GM21825 (cell line): ENCODE results near the gene NIPBL.
"Not testable (repeated sequence)": the region's sequence is repeated elsewhere in the genome, so short reads cannot be mapped to it uniquely, and the experiment has no call there.

Source experiments
- ATAC-seq: cut with Tn5 transposase; IDR thresholded peaks from one replicate; pipeline ENCODE4 v1.9.1; 2021; ENCODE audit warnings: mild to moderate bottlenecking, moderate library complexity; ENCODE audit not compliant: unreplicated experiment

Gene NIPBL

DNA sequence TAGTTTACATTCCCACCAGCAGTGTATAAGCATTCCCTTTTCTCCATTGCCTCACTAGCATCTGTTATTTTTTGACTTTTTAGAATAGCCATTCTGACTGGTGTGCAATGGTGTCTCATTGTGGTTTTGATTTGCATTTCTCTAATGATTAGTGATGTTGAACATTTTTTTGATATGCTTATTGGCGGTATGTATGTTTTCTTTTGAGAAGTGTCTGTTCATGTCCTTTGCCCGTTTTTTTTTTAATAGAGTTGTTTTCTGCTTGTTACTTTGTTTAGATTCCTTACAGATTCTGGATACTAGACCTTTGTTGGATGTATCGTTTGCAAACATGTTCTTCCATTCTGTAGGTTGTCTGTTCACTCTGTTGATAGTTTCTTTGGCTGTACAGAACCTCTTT is 25.3 kb downstream of the NIPBL start:
- ATAC-seq = no peak

- ATAC-seq = no peak
Measured at GRCh38 chr5:36902353-36902752, 25.8 kb downstream of the NIPBL start.

DNA sequence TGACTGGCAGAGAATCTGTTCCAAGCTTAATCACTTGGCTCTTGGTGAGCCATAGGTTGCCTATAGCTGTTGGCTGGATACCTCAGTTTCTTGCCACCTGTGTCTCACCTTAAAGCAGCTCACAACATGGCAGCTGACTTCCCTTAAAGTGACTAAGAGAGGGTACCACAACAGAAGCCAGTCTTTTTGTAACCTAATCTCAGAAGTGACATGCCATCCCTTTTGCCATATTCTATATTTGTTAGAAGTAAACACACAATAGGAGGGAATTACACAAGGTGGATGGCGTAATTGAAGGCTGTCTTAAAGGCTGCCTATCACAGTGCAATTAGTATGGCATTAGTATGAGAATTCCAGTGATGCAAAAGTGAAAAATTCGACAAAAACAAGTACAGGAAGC is 28.1 kb downstream of the NIPBL start:
- no peak for ATAC-seq

DNA sequence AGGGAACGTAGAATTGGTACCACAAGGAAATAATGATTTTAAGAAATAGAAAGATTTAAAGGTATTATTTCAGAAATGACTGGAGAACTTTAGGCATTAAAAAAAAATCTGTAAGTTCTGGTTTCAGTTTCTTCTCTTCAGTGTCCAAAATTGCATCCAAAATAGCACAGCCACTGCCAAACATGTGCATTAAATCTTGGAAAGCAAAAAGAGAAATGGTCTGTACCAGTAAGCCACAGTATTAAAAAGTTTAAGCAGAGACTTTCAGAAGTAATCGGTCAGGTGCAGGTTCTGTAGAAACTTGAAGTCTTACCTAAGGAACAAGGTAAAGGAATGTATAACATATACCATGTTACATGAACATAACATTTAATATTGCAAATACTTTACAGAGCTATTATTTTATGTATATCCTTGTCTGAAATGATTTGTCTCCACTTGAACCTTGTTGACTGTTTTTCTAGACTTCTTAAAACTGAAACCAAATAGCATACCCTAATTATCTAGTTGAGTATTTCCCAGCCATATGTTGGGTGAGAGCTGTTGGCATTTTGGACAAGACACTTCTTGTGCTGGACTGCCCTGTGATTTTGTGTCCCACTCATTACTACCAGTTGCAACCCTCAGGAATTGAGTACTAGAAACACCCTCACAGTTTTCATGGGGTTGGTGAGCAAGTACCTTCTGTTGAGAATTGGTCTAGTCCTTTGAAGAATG is 32.1 kb downstream of the NIPBL start:
- ATAC-seq = no peak

DNA sequence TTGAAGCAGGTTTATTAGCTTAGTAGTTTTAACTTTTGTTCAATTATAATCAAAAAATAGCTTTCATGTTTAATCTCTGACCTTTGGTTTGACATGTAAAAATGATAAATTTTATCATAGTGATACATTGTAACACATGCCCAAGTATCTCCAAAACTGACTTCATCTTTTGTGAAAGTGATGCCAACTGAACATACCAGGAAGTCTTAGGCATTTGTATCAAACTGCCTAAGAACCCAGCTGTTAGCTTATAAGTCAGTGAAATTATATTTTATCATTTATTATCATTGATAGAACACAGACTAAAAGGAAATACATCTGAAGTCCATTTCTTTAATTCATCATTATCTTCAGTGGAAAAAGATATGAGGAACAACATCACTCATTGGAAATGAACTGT is 39.1 kb downstream of the NIPBL start:
- no peak for ATAC-seq

GRCh38 chr5:36916614-36917013 is 40.0 kb downstream of the NIPBL start:
- not testable (repeated sequence) for ATAC-seq

DNA sequence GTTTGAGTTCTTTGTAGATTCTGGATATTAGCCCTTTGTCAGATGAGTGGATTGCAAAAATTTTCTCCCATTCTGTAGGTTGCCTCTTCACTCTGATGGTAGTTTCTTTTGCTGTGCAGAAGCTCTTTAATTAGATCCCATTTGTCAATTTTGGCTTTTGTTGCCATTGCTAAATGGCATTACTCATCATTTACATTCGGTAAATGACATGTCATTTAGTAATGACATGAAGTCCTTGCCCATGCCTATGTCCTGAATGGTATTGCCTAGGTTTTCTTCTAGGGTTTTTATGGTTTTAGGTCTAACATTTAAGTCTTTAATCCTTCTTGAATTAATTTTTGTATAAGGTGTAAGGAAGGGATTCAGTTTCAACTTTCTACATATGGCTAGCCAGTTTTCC is 40.8 kb downstream of the NIPBL start:
- not testable (repeated sequence) for ATAC-seq

DNA sequence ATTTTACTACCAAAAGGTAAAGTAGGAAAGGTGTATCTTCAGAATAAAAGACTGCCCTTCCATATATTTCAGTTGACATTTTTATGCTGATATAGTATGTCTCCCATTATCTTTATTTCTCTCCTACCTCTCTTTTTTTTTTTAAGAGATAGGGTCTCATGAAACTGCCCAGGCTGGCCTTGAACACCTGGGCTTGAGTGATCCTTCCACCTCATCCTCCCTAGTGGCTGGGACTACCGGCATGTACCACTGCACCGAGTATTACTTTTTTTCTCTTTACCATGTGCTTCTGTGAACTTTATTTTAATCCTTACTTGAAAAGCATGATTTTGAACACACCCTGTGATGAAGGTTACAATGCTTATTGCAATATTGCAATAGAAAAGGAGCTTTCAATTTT is 42.7 kb downstream of the NIPBL start:
- no peak for ATAC-seq

DNA sequence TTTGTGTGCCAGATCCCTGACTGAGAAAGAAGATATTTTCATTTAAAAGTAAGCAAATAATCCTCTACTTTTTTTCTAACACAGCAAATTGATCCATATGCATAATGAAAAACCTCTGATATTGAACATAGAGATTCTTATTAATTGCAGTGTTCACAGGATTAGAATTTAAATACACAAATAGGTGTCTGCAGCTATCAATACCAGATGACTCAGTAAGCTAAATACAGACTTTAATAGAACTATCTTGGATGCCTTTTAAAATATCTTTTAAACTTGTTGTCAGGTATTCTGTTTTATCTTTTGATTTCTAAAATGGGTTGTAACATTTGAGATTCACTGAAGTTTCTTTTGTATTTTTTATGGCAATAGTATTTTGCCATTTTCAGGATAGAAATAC is 43.1 kb downstream of the NIPBL start:
- ATAC-seq = no peak

DNA sequence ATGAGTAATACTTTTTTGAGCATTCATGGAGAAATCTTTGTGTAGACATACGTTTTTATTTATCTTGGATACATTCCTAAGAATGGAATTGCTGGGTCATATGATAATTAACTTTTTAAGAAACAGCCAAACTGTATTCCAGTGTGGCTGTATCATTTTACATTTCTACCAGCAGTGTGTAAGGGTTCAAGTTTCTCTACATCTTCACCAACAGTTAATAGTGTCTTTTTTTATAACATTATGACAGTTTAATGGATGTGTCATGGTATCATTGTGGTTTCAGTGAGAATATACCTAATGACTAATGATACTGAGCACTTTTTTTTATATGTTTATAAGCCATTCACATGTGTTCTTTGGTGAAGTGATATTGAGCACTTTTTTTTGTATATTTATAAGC is 52.4 kb downstream of the NIPBL start:
- no peak for ATAC-seq

DNA sequence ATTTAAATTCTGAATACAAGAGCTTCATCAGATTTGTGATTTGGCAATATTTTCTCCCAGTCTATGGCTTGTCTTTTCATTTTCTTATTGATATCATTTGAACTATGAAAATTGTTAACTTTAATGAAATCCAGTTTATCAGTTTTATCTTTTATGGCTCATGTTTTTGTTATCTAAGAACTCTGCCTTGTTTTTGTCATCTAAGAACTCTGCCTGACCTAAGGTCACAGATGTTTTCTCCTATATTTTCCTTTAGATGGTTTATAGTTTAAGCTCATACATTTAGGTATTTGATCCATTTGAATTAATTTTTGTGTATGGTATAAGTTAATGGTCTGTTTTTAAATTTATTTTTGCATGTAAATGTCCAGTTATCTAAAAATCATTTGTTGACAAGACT is 52.9 kb downstream of the NIPBL start:
- no peak for ATAC-seq

DNA sequence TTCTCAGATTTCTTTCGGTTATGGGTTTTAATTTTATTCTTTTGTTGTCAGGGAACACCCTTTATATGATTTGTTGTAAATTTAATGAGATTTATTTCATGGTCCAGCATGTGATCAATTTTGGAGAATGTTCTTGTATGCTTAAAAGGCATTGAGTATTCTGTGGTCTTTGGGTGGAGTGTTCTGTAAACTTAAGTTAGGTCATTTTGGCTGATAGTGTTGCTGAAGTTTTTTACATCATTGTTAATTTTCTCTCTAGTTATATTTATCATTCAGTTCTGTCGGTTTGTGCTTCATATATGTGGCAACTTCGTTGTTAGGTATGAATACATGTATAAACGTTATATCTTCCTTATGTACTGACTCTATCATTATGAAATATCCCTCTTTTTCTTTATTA is 55.5 kb downstream of the NIPBL start:
- no peak for ATAC-seq

DNA sequence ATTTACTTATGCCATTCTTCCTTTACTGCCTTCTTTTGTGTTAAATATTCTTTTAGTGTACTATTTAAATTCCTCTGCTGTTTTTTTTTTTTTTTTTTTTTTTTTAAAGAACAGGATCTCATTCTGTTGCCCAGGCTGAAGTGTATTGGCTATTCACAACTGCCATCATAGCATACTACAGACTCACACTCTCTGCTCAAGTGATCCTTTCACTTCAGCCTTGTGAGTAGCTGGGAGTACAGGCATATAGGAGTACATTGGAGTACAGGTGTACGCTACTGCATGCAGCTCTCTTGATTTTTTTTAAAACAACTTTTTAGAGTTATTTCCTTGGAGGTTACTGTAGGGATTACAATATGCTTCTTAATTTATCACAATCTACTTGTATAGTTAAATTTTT is 56.1 kb downstream of the NIPBL start:
- no peak for ATAC-seq

DNA sequence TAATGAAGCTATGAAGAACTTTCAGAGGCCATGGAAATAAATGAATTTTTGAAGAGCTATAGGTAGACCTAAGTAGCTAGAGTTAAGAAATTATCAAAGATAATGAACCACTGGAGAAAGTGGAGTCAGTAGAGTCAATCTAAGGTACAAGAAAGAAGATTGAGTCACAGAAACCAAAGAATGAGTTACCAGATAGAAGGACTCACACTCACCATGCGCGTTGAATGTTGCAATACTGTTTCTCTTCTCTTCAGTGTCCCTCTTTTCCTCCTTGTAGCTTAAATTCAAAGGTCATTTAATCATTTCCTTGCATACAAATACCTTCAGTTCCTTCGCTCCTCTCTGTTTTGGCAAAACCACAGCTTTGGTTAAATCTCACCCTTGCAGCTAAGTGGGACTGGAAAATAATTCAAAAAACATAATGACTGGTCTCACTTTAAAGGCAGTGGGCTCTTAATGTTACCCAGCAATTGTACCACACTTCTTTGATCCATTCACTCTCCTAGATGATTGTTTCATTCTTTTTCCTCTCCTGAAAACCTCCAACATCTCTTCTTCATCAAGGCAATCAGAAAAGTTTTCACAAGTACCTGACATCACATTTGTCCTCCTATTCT is 58.3 kb downstream of the NIPBL start:
- no peak for ATAC-seq

- ATAC-seq = no peak
Measured at GRCh38 chr5:36935805-36936204, 59.2 kb downstream of the NIPBL start.

DNA sequence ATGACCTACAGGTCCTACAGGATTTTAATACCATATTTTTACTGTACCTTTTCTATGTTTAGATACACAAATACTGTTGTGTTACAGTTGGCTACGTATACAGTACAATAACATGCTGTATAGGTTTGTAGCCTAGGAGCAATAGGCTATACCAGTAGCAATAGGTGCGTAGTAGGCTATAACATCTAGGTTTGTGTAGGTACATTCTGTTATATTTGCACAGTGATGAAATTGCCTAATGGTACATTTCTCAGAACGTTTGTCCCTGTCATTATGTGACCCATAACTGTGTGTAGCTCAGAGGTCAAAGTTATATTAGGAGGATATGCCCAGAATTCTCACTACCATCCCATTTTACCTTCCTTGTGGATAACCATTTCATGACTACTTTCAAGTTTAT is 59.7 kb downstream of the NIPBL start:
- no peak for ATAC-seq

- no peak for ATAC-seq
Measured at GRCh38 chr5:36938129-36938528, 61.6 kb downstream of the NIPBL start.

DNA sequence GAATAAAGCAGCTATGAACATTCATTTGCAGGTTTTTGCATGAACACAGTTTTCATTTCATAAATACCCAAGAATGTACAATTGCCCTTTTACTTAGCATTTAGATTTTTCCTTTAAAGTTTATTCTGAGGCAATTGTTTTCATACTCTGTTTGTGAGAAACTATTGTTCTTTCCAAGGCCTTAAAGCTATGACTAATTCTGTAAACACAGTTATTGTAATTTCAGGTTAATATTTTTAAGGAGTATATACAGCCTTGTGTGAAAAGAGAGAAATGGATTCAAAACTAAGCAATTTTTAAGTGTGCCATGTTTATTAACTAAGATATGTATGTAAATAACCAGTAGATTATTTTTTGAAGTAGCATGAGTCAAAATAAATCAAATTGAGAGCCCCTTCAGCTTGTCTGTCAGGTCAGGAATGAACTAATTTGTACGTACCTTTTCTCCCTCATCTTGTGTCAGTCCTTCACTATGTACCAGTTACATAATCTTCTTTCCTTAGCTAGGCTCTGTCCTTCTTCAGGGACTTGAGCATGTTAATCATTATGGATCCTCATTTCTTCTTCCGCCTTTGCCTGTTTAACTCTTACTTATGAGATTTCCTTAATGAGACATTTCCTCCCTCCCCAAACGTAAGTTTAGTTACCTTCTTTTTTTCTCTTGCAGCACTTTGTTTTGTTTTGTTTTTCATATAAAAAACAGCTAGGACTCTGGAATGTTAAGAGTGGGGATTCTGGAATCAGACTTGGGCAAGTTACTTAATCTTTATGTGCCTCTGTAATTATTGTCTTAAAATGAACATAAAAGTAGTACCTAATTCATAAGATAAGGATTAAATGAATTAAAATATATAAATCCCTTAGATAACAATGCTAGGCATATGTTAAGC is 63.6 kb downstream of the NIPBL start:
- ATAC-seq = no peak

DNA sequence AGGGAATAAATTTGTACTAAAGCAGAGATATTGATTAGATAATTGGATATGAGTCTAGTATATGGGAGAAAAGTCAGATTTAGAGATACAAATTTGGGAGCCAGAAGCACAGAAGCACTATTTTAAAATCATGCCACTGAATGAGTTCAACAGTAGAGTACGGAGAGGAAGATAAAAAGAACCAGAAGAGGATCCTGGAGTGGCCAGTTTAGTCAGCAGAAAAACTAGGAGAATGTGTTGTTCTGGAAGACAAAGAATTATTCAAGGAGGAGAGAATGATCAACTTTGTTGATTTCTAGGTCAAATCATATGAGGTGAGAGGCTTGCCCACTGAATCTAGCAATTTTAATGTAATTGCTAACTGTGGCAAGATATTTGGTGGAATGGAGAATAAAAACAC is 67.0 kb downstream of the NIPBL start:
- ATAC-seq = no peak

GRCh38 chr5:36944024-36944423 is 67.5 kb downstream of the NIPBL start:
- ATAC-seq = no peak

GRCh38 chr5:36944607-36945225 is 68.1 kb downstream of the NIPBL start:
- ATAC-seq = no peak
